Panc1 (cell line): ENCODE data around the gene EEF1A2.
A peak's percentile ranks its signal among the peaks of the same experiment; 100 is the strongest.

Experiments
- TF ChIP-seq, protein P1 (sequence below): fragments of 450-650 bp; IDR thresholded peaks from 2 replicates; pipeline ENCODE4 v1.5.1; 2017; ENCODE audit warnings: mild to moderate bottlenecking
- TF ChIP-seq, protein P2 (sequence below), 2 experiments: IDR thresholded peaks; 2 replicates each; pipeline ENCODE4 v1.6.1; 2011 to 2012; ENCODE audit warnings: low read depth in 2 of 2, control low read depth in 1 of 2, low read length in 1 of 2, mild to moderate bottlenecking in 1 of 2, moderate library complexity in 1 of 2; ENCODE audit not compliant: insufficient read depth in 1 of 2

DNA sequence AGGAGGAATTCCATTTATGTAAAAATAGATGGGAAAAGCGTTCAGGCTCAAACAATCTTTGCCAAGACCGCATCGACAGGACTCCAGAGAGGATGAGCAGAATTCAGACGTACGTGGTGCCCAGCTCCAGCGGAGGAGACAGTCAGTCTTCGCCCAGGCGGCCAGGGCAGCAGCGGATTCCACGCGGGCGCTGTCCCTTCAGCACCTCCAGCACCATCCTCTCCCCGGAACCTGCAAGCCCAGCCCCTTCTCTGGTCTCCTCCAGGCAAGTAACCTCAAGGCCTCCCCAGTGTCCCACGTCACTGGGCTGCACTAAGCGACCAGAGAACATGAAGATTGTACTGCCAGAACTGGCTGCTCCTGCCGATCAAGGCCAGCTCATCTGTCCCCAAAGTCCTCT, 23.7 kb downstream of the EEF1A2 start:
- TF ChIP-seq, protein P1, sequence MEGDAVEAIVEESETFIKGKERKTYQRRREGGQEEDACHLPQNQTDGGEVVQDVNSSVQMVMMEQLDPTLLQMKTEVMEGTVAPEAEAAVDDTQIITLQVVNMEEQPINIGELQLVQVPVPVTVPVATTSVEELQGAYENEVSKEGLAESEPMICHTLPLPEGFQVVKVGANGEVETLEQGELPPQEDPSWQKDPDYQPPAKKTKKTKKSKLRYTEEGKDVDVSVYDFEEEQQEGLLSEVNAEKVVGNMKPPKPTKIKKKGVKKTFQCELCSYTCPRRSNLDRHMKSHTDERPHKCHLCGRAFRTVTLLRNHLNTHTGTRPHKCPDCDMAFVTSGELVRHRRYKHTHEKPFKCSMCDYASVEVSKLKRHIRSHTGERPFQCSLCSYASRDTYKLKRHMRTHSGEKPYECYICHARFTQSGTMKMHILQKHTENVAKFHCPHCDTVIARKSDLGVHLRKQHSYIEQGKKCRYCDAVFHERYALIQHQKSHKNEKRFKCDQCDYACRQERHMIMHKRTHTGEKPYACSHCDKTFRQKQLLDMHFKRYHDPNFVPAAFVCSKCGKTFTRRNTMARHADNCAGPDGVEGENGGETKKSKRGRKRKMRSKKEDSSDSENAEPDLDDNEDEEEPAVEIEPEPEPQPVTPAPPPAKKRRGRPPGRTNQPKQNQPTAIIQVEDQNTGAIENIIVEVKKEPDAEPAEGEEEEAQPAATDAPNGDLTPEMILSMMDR, result no peak
- TF ChIP-seq, protein P2, sequence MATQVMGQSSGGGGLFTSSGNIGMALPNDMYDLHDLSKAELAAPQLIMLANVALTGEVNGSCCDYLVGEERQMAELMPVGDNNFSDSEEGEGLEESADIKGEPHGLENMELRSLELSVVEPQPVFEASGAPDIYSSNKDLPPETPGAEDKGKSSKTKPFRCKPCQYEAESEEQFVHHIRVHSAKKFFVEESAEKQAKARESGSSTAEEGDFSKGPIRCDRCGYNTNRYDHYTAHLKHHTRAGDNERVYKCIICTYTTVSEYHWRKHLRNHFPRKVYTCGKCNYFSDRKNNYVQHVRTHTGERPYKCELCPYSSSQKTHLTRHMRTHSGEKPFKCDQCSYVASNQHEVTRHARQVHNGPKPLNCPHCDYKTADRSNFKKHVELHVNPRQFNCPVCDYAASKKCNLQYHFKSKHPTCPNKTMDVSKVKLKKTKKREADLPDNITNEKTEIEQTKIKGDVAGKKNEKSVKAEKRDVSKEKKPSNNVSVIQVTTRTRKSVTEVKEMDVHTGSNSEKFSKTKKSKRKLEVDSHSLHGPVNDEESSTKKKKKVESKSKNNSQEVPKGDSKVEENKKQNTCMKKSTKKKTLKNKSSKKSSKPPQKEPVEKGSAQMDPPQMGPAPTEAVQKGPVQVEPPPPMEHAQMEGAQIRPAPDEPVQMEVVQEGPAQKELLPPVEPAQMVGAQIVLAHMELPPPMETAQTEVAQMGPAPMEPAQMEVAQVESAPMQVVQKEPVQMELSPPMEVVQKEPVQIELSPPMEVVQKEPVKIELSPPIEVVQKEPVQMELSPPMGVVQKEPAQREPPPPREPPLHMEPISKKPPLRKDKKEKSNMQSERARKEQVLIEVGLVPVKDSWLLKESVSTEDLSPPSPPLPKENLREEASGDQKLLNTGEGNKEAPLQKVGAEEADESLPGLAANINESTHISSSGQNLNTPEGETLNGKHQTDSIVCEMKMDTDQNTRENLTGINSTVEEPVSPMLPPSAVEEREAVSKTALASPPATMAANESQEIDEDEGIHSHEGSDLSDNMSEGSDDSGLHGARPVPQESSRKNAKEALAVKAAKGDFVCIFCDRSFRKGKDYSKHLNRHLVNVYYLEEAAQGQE (IDR thresholded peaks at IDR 0.05; ENCODE audit: insufficient read depth in 1 of 2, low read depth in 2 of 2, low read length in 1 of 2), result peak; percentile 84 to 89
